HG03558 (cell line): ENCODE measurements around the gene SEL1L.
"Not testable (repeated sequence)": the region's sequence is repeated elsewhere in the genome, so short reads cannot be mapped to it uniquely, and the experiment has no call there.

Experiments used
- ATAC-seq: cut with Tn5 transposase; IDR thresholded peaks from one replicate; pipeline ENCODE4 v1.9.1; 2021; ENCODE audit warnings: moderate number of reproducible peaks; ENCODE audit not compliant: unreplicated experiment; ENCODE audit errors: extremely low read depth

Gene SEL1L

GRCh38 chr14:81450976-81451375 lies 82.7 kb downstream of the SEL1L start:
- no peak for ATAC-seq

GRCh38 chr14:81450100-81450531 lies 83.5 kb downstream of the SEL1L start:
- ATAC-seq, result no peak

DNA sequence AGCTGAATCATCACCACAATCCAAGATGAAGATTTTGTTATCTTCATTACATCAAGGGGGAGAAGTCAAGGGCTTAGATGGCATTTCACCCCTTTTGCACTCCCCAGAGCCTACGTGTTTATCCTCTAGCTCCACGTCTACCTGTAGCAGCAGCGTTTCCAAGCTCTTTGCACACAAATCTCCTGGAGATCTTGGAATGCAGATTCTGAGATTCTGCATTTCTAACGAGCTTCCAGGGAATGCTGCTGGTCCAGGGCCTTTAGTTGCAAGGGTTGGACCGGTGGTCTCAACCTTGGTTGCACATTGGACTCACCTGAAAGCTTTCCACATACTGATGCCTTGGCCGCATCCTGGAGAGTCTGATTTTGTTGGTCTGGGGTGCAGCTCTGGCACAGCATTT lies 84.1 kb downstream of the SEL1L start:
- no peak for ATAC-seq

- no peak for ATAC-seq
Measured at GRCh38 chr14:81449114-81449513, 84.5 kb downstream of the SEL1L start.

DNA sequence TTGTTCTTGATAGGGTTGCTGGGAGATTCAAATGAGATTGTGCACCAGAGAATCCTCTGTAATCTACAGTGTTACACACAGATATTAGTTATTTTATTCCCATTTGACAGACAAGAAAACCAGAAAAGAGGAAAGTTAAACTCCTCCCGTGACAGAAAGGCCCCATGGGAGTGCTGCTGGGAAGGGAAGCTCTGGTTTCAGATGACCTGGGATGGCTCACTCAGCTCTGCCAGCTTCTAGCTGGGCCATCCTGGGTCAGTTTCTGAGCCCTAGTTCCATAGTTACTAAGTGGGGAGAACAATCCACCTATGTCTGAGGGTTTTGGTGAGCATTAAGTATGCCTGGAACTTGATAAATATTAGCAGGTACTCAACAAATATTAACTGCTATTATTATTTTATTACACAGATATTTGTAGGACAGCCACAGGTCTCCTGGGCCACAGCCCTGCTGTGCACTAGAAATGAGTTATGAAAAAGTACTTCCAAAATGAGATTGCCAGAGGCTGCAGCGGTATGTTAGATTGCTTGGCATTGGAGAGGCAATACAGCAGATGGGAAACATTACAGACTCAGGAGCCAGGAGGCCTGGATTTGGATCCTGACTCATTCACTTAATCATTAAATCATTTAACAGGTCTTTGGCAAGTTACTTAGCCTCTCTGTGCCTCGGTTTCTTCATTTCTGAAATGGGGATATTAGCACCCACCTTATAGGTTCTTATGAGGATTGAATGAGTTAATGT lies 86.5 kb downstream of the SEL1L start:
- no peak for ATAC-seq

- ATAC-seq, result no peak
Measured at GRCh38 chr14:81446279-81447007, 87.2 kb downstream of the SEL1L start.

DNA sequence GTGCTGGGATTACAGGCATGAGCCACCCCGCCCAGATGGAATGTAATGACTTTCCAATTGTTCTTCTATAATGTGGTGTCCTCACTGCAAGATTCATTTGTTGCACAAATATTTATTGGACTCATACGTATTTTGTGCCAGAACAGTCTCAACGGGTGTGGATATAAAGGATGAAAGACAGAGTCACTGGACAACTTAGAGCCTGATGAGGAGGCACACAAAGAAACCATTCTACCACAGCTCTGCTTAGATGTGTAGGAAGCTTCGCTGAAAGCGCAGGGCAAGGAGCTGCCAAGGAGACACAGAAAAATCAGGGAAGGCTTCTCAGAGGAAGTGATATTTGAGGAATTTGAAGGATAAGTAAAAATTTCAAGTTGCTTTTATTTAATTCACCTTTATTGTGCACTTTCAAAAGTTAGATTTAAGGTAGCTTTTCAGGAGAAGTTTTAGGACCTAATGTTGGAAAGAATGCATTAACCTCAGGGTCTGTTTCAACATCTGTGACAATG lies 92.0 kb downstream of the SEL1L start:
- no peak for ATAC-seq

- ATAC-seq, result no peak
Measured at GRCh38 chr14:81440041-81440440, 93.6 kb downstream of the SEL1L start.

DNA sequence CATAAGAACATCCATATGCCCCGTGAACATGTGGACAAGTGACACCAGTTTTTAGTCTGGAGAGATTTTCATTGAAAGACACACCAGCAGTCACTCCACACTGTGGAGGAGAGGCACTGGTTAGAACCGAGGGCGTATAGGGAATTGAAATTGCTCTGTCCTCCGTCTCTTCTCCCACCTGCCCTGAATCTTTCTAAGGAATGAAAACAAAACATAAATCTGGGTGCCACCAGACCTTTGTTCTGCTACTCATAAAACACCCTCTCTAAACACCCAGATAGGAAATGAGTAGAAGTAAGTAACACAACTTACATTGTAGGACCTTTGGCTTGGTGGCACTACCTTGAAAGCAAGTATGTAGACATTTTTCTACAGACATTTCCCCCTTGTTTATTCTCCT lies 96.4 kb downstream of the SEL1L start:
- no peak for ATAC-seq

GRCh38 chr14:81436296-81437138 lies 97.1 kb downstream of the SEL1L start:
- ATAC-seq, result peak; percentile 73

- peak; percentile 16 for ATAC-seq
Measured at GRCh38 chr14:81435391-81436295, 98.0 kb downstream of the SEL1L start.

DNA sequence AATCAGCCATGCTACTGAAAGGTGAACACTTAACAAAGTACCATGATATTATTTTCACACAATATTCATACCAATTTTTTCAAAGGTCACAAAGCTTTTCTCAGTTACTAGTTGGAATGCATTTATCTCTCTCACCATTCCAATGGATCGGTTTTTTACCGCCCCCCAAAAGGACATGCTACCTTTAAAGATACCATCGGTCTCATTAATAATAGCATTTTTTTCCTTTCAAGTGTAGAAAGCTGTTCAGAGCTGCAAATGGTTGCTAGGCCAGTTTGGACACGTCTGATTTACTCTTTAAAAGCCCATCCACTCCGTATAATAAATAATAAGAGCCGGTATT lies 98.6 kb downstream of the SEL1L start:
- no peak for ATAC-seq

DNA sequence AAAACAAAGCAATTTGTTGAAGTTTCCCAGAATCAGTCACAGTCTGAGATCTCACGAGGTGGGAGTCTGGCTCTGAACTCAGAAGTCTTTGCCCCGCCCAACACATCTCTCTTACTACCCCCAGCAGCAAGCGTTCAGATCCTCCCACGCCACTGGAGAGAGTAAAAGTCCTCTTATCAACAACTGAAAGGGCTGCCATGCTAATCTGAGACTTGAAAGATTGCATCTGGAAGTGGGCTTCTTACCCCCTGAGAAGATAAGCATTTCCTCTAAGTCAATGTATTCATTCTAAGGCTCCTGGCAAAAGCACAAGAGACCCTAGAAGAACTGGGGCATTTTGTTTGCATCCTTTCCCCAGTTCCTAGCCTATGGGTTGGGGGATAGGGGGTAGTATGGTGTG lies 99.4 kb downstream of the SEL1L start:
- no peak for ATAC-seq

GRCh38 chr14:81433378-81433777 lies 100.3 kb downstream of the SEL1L start:
- ATAC-seq, result no peak

DNA sequence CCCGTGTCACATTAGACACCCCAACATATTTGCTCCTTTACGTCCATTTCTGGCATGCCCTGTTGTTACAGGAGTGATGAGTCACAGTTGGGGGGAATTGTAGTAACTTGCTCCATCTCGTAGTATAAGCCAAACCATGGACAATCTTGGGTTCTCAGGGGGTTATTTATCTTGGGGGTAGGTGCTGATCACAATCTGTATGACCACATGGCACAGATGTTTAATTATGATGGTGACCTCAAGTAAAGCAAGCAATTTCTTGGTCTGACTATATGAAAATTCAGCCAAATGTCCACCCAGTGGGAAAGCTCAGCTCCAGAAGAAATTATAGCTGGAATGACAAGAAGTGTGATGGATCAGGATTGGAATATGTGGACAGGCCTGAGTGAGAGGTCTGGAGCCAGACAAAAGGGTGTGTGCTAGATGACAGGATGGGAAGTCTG lies 101.4 kb downstream of the SEL1L start:
- no peak for ATAC-seq

DNA sequence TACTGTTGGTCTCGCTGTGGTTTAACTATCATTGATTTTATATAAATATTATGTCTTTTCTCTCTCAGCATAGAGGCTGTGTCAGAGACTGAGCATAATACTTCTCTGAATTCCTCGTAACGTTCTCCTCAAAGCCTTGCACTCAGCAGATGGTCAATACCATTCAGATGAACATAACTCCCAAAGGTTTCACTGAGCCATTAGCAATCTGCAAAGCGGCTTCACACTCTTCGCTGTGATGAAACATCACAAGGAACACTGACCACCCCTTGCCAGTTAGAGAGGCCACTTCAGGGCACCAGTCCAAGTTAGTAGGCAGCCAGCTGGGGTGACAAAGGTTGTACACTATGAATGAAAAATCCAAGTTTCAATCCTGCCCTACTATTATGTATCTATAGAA lies 103.4 kb downstream of the SEL1L start:
- no peak for ATAC-seq

- ATAC-seq, result not testable (repeated sequence)
Measured at GRCh38 chr14:81429749-81430148, 103.9 kb downstream of the SEL1L start.

GRCh38 chr14:81429028-81429427 lies 104.6 kb downstream of the SEL1L start:
- ATAC-seq, result no peak

DNA sequence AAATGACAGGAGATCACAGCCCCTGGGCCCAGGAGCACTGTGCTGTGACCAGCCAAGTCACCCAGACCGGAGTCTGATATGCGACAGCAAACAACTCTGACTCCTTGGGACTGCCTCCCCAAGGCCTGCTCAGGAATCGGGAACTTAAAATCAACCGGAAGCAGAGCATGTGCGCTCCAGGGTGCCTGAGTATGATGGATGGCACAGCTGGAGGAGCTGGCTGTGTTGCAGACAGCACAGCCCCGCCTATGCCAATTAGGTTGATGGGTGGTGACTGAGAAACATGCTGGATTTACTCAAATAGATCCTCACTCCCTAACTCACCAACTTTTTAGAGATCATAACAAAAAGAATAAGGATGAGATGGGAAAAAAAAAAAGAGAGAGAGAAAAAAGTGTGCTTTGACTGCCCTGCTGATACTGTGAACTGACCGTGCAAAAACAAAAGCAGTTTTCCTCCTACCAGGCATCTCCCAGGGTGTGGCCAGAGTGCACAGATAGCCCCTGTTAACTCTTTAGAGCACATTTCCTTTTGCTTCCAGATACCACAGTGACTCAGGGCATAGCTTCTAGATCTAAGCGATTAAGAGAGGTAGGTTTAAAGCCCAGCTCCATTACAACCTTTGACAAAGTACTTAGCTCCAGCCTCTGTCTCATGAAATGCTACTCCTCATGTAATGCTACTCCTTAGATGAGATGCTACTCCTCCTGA lies 106.2 kb downstream of the SEL1L start:
- no peak for ATAC-seq
